Measurements from ENCODE around the gene CHGA.

Gene CHGA

GRCh38 chr14:92951912-92952471 lies 29.0 kb downstream of the CHGA start:
- no peaks in the 10 kb centered on the region for H3K4me1 ChIP-seq (ENCODE audit: control insufficient read depth, low read depth, low read length)
- H3K79me2 ChIP-seq (ENCODE audit: control insufficient read depth, insufficient read depth, low read length), result no peaks in the 10 kb centered on the region
- H3K79me1 ChIP-seq (ENCODE audit: low read length), result no peaks in the 10 kb centered on the region
- no peak overlapping the region for H3K56ac ChIP-seq (ENCODE audit: low read length)
- DNase-seq, result peak; percentile 62
- H3K18ac ChIP-seq (ENCODE audit: low read length), result no peak overlapping the region
- H4K5ac ChIP-seq (ENCODE audit: low read length), result no peak overlapping the region
- no peak overlapping the region for H2BK15ac ChIP-seq (replicated peaks; ENCODE audit: low read depth)
- no peak overlapping the region for H2AK5ac ChIP-seq (ENCODE audit: low read length)
- H3K4ac ChIP-seq (ENCODE audit: low read depth, low read length), result no peak overlapping the region
- H3K4me2 ChIP-seq (ENCODE audit: low read length), result no peak overlapping the region
- no peak overlapping the region for H4K8ac ChIP-seq (ENCODE audit: low read depth, low read length)
- no peak overlapping the region for H2BK5ac ChIP-seq (ENCODE audit: low read length)
- WGBS (ENCODE audit: extremely low coverage, insufficient coverage, low lambda C conversion rate), result no CpG with 5 or more reads among the region's 18 CpGs
- no peak overlapping the region for H3K9ac ChIP-seq (ENCODE audit: low read length)
- no peaks in the 10 kb centered on the region for H3K27me3 ChIP-seq (ENCODE audit: insufficient read depth, low read length, poor library complexity)
- H3K4me3 ChIP-seq (ENCODE audit: low read length), result no peak overlapping the region
- no peak overlapping the region for H3K23ac ChIP-seq (ENCODE audit: low read length)
- H3K36me3 ChIP-seq (ENCODE audit: control insufficient read depth, insufficient read depth, low read length), result no peaks in the 10 kb centered on the region
- no peak overlapping the region for H3K27ac ChIP-seq (ENCODE audit: low read depth, low read length)
- H2BK120ac ChIP-seq (ENCODE audit: low read depth, low read length), result no peak overlapping the region

- no peak for DNase-seq
- H3K4ac ChIP-seq (ENCODE audit: low read depth, low read length), result no peak overlapping the region
- no peak overlapping the region for H3K56ac ChIP-seq (ENCODE audit: low read length)
- no peak overlapping the region for H2BK5ac ChIP-seq (ENCODE audit: low read length)
- WGBS (ENCODE audit: extremely low coverage, insufficient coverage, low lambda C conversion rate), result no CpG with 5 or more reads among the region's 32 CpGs
- H2BK15ac ChIP-seq (replicated peaks; ENCODE audit: low read depth), result no peak overlapping the region
- H3K4me3 ChIP-seq (ENCODE audit: low read length), result no peak overlapping the region
- H3K79me1 ChIP-seq (ENCODE audit: low read length), result no peaks in the 10 kb centered on the region
- no peak overlapping the region for H3K27ac ChIP-seq (ENCODE audit: low read depth, low read length)
- H3K23ac ChIP-seq (ENCODE audit: low read length), result no peak overlapping the region
- H3K4me2 ChIP-seq (ENCODE audit: low read length), result no peak overlapping the region
- H3K4me1 ChIP-seq (ENCODE audit: control insufficient read depth, low read depth, low read length), result no peaks in the 10 kb centered on the region
- no peak overlapping the region for H2BK120ac ChIP-seq (ENCODE audit: low read depth, low read length)
- H3K18ac ChIP-seq (ENCODE audit: low read length), result no peak overlapping the region
- H3K79me2 ChIP-seq (ENCODE audit: control insufficient read depth, insufficient read depth, low read length), result no peaks in the 10 kb centered on the region
- no peaks in the 10 kb centered on the region for H3K36me3 ChIP-seq (ENCODE audit: control insufficient read depth, insufficient read depth, low read length)
- no peak overlapping the region for H4K8ac ChIP-seq (ENCODE audit: low read depth, low read length)
- H3K9ac ChIP-seq (ENCODE audit: low read length), result no peak overlapping the region
- H2AK5ac ChIP-seq (ENCODE audit: low read length), result no peak overlapping the region
- H4K5ac ChIP-seq (ENCODE audit: low read length), result no peak overlapping the region
- H3K27me3 ChIP-seq (ENCODE audit: insufficient read depth, low read length, poor library complexity), result no peaks in the 10 kb centered on the region
Measured at GRCh38 chr14:92952481-92953298, 29.7 kb downstream of the CHGA start.

GRCh38 chr14:92953526-92953925 lies 30.6 kb downstream of the CHGA start:
- Histone ChIP-seq H3K27me3 (ENCODE audit: insufficient read depth, low read length, poor library complexity) (no peaks in the 10 kb centered on the region), H4K5ac (ENCODE audit: low read length) (no peak overlapping the region), H3K56ac (ENCODE audit: low read length) (no peak overlapping the region), H3K9ac (ENCODE audit: low read length) (no peak overlapping the region), H2BK15ac (replicated peaks; ENCODE audit: low read depth) (no peak overlapping the region), H3K27ac (ENCODE audit: low read depth, low read length) (no peak overlapping the region), H3K4me1 (ENCODE audit: control insufficient read depth, low read depth, low read length) (no peaks in the 10 kb centered on the region), H3K23ac (ENCODE audit: low read length) (no peak overlapping the region), H3K4ac (ENCODE audit: low read depth, low read length) (no peak overlapping the region), H3K4me2 (ENCODE audit: low read length) (no peak overlapping the region), H3K4me3 (ENCODE audit: low read length) (no peak overlapping the region), H3K79me1 (ENCODE audit: low read length) (no peaks in the 10 kb centered on the region), H3K18ac (ENCODE audit: low read length) (no peak overlapping the region), H4K8ac (ENCODE audit: low read depth, low read length) (no peak overlapping the region), H2BK120ac (ENCODE audit: low read depth, low read length) (no peak overlapping the region), H2BK5ac (ENCODE audit: low read length) (no peak overlapping the region), H3K36me3 (ENCODE audit: control insufficient read depth, insufficient read depth, low read length) (no peaks in the 10 kb centered on the region), H2AK5ac (ENCODE audit: low read length) (no peak overlapping the region), H3K79me2 (ENCODE audit: control insufficient read depth, insufficient read depth, low read length) (no peaks in the 10 kb centered on the region)
- no CpG with 5 or more reads among the region's 6 CpGs for WGBS (ENCODE audit: extremely low coverage, insufficient coverage, low lambda C conversion rate)
- DNase-seq, result no peak

GRCh38 chr14:92954933-92955332 lies 32.0 kb downstream of the CHGA start:
- Histone ChIP-seq H3K9ac (ENCODE audit: low read length) (no peak overlapping the region), H3K4me3 (ENCODE audit: low read length) (no peak overlapping the region), H3K27me3 (ENCODE audit: insufficient read depth, low read length, poor library complexity) (no peaks in the 10 kb centered on the region), H2AK5ac (ENCODE audit: low read length) (no peak overlapping the region), H3K27ac (ENCODE audit: low read depth, low read length) (no peak overlapping the region), H3K79me2 (ENCODE audit: control insufficient read depth, insufficient read depth, low read length) (no peaks in the 10 kb centered on the region), H4K5ac (ENCODE audit: low read length) (no peak overlapping the region), H4K8ac (ENCODE audit: low read depth, low read length) (no peak overlapping the region), H2BK15ac (replicated peaks; ENCODE audit: low read depth) (no peak overlapping the region), H3K4me2 (ENCODE audit: low read length) (no peak overlapping the region), H3K36me3 (ENCODE audit: control insufficient read depth, insufficient read depth, low read length) (no peaks in the 10 kb centered on the region), H3K23ac (ENCODE audit: low read length) (no peak overlapping the region), H2BK120ac (ENCODE audit: low read depth, low read length) (no peak overlapping the region), H2BK5ac (ENCODE audit: low read length) (no peak overlapping the region), H3K79me1 (ENCODE audit: low read length) (no peaks in the 10 kb centered on the region), H3K18ac (ENCODE audit: low read length) (no peak overlapping the region), H3K56ac (ENCODE audit: low read length) (no peak overlapping the region), H3K4ac (ENCODE audit: low read depth, low read length) (no peak overlapping the region), H3K4me1 (ENCODE audit: control insufficient read depth, low read depth, low read length) (no peaks in the 10 kb centered on the region)
- WGBS (ENCODE audit: extremely low coverage, insufficient coverage, low lambda C conversion rate), result no CpG with 5 or more reads among the region's 5 CpGs
- no peak for DNase-seq

- Histone ChIP-seq H3K4me3 (ENCODE audit: low read length) (no peak overlapping the region), H3K4me2 (ENCODE audit: low read length) (no peak overlapping the region), H3K27me3 (ENCODE audit: insufficient read depth, low read length, poor library complexity) (no peaks in the 10 kb centered on the region), H2BK5ac (ENCODE audit: low read length) (no peak overlapping the region), H3K27ac (ENCODE audit: low read depth, low read length) (no peak overlapping the region), H3K79me2 (ENCODE audit: control insufficient read depth, insufficient read depth, low read length) (no peaks in the 10 kb centered on the region), H4K5ac (ENCODE audit: low read length) (no peak overlapping the region), H3K56ac (ENCODE audit: low read length) (no peak overlapping the region), H3K4ac (ENCODE audit: low read depth, low read length) (no peak overlapping the region), H3K79me1 (ENCODE audit: low read length) (no peaks in the 10 kb centered on the region), H2BK120ac (ENCODE audit: low read depth, low read length) (no peak overlapping the region), H2BK15ac (replicated peaks; ENCODE audit: low read depth) (no peak overlapping the region), H2AK5ac (ENCODE audit: low read length) (no peak overlapping the region), H3K36me3 (ENCODE audit: control insufficient read depth, insufficient read depth, low read length) (no peaks in the 10 kb centered on the region), H3K18ac (ENCODE audit: low read length) (no peak overlapping the region), H3K4me1 (ENCODE audit: control insufficient read depth, low read depth, low read length) (no peaks in the 10 kb centered on the region), H4K8ac (ENCODE audit: low read depth, low read length) (no peak overlapping the region), H3K9ac (ENCODE audit: low read length) (no peak overlapping the region), H3K23ac (ENCODE audit: low read length) (no peak overlapping the region)
- no peak for DNase-seq
- no CpG with 5 or more reads among the region's 7 CpGs for WGBS (ENCODE audit: extremely low coverage, insufficient coverage, low lambda C conversion rate)
Measured at GRCh38 chr14:92955381-92955780, 32.4 kb downstream of the CHGA start.

All from mesendoderm (in vitro differentiated cells).